ENCODE results near the gene YARS1.

Gene YARS1

GRCh38 chr1:32759521-32759981 lies 57.6 kb downstream of the YARS1 start:
- H3K4me3 ChIP-seq (ENCODE audit: low read length): no peak overlapping the region
- H3K27me3 ChIP-seq (replicated peaks; ENCODE audit: control insufficient read depth, insufficient read depth, low read length): no peaks in the 10 kb centered on the region
- no peak for DNase-seq (ENCODE audit: low read depth)
- no peaks in the 10 kb centered on the region for H3K36me3 ChIP-seq (ENCODE audit: control insufficient read depth, insufficient read depth, low read length, severe bottlenecking)
- H3K9ac ChIP-seq (ENCODE audit: low read length): no peak overlapping the region
- no peaks in the 10 kb centered on the region for H3K9me3 ChIP-seq (ENCODE audit: control insufficient read depth, low read length)
- peaks cover 13% of the 10 kb centered on the region for H3K4me1 ChIP-seq (ENCODE audit: control insufficient read depth, insufficient read depth, low read length)

- no peaks in the 10 kb centered on the region for H3K27me3 ChIP-seq (replicated peaks; ENCODE audit: control insufficient read depth, insufficient read depth, low read length)
- peaks cover 17% of the 10 kb centered on the region for H3K4me1 ChIP-seq (ENCODE audit: control insufficient read depth, insufficient read depth, low read length)
- H3K9ac ChIP-seq (ENCODE audit: low read length): no peak overlapping the region
- no peaks in the 10 kb centered on the region for H3K36me3 ChIP-seq (ENCODE audit: control insufficient read depth, insufficient read depth, low read length, severe bottlenecking)
- H3K9me3 ChIP-seq (ENCODE audit: control insufficient read depth, low read length): no peaks in the 10 kb centered on the region
- no peak overlapping the region for H3K4me3 ChIP-seq (ENCODE audit: low read length)
- DNase-seq (ENCODE audit: low read depth): no peak
Observed at GRCh38 chr1:32758795-32759430, 58.2 kb downstream of the YARS1 start.

GRCh38 chr1:32758177-32758794 lies 58.9 kb downstream of the YARS1 start:
- H3K27me3 ChIP-seq (replicated peaks; ENCODE audit: control insufficient read depth, insufficient read depth, low read length): no peaks in the 10 kb centered on the region
- no peak for DNase-seq (ENCODE audit: low read depth)
- no peak overlapping the region for H3K9ac ChIP-seq (ENCODE audit: low read length)
- peaks cover 21% of the 10 kb centered on the region for H3K4me1 ChIP-seq (ENCODE audit: control insufficient read depth, insufficient read depth, low read length)
- H3K9me3 ChIP-seq (ENCODE audit: control insufficient read depth, low read length): no peaks in the 10 kb centered on the region
- H3K36me3 ChIP-seq (ENCODE audit: control insufficient read depth, insufficient read depth, low read length, severe bottlenecking): no peaks in the 10 kb centered on the region
- H3K4me3 ChIP-seq (ENCODE audit: low read length): no peak overlapping the region

- Histone ChIP-seq H3K4me3 (ENCODE audit: low read length) (no peak overlapping the region), H3K9ac (ENCODE audit: low read length) (no peak overlapping the region), H3K9me3 (ENCODE audit: control insufficient read depth, low read length) (no peaks in the 10 kb centered on the region), H3K36me3 (ENCODE audit: control insufficient read depth, insufficient read depth, low read length, severe bottlenecking) (no peaks in the 10 kb centered on the region), H3K27me3 (replicated peaks; ENCODE audit: control insufficient read depth, insufficient read depth, low read length) (no peaks in the 10 kb centered on the region), H3K4me1 (ENCODE audit: control insufficient read depth, insufficient read depth, low read length) (peaks cover 22% of the 10 kb centered on the region)
- DNase-seq (ENCODE audit: low read depth): no peak
Observed at GRCh38 chr1:32757213-32757895, 59.8 kb downstream of the YARS1 start.

GRCh38 chr1:32755810-32756159 lies 61.4 kb downstream of the YARS1 start:
- Histone ChIP-seq H3K4me3 (ENCODE audit: low read length) (no peak overlapping the region), H3K27me3 (replicated peaks; ENCODE audit: control insufficient read depth, insufficient read depth, low read length) (no peaks in the 10 kb centered on the region), H3K36me3 (ENCODE audit: control insufficient read depth, insufficient read depth, low read length, severe bottlenecking) (no peaks in the 10 kb centered on the region), H3K9ac (ENCODE audit: low read length) (no peak overlapping the region), H3K9me3 (ENCODE audit: control insufficient read depth, low read length) (no peaks in the 10 kb centered on the region), H3K4me1 (ENCODE audit: control insufficient read depth, insufficient read depth, low read length) (peaks cover 9% of the 10 kb centered on the region)
- DNase-seq (ENCODE audit: low read depth): no peak

- Histone ChIP-seq H3K27me3 (replicated peaks; ENCODE audit: control insufficient read depth, insufficient read depth, low read length) (no peaks in the 10 kb centered on the region), H3K4me3 (ENCODE audit: low read length) (no peak overlapping the region), H3K4me1 (ENCODE audit: control insufficient read depth, insufficient read depth, low read length) (peaks cover 9% of the 10 kb centered on the region), H3K9ac (ENCODE audit: low read length) (no peak overlapping the region), H3K36me3 (ENCODE audit: control insufficient read depth, insufficient read depth, low read length, severe bottlenecking) (no peaks in the 10 kb centered on the region), H3K9me3 (ENCODE audit: control insufficient read depth, low read length) (no peaks in the 10 kb centered on the region)
- no peak for DNase-seq (ENCODE audit: low read depth)
Observed at GRCh38 chr1:32755098-32755809, 61.9 kb downstream of the YARS1 start.

- Histone ChIP-seq H3K9ac (ENCODE audit: low read length) (no peak overlapping the region), H3K9me3 (ENCODE audit: control insufficient read depth, low read length) (no peaks in the 10 kb centered on the region), H3K27me3 (replicated peaks; ENCODE audit: control insufficient read depth, insufficient read depth, low read length) (no peaks in the 10 kb centered on the region), H3K4me3 (ENCODE audit: low read length) (peak overlapping the region; percentile 87), H3K4me1 (ENCODE audit: control insufficient read depth, insufficient read depth, low read length) (peaks cover 9% of the 10 kb centered on the region), H3K36me3 (ENCODE audit: control insufficient read depth, insufficient read depth, low read length, severe bottlenecking) (no peaks in the 10 kb centered on the region)
- DNase-seq (ENCODE audit: low read depth): no peak
Observed at GRCh38 chr1:32754317-32755097, 62.7 kb downstream of the YARS1 start.

GRCh38 chr1:32753532-32754316 lies 63.4 kb downstream of the YARS1 start:
- no peaks in the 10 kb centered on the region for H3K36me3 ChIP-seq (ENCODE audit: control insufficient read depth, insufficient read depth, low read length, severe bottlenecking)
- peak; percentile 90 for DNase-seq (ENCODE audit: low read depth)
- H3K9me3 ChIP-seq (ENCODE audit: control insufficient read depth, low read length): no peaks in the 10 kb centered on the region
- H3K9ac ChIP-seq (ENCODE audit: low read length): peak overlapping the region; percentile 71
- H3K27me3 ChIP-seq (replicated peaks; ENCODE audit: control insufficient read depth, insufficient read depth, low read length): no peaks in the 10 kb centered on the region
- peaks cover 9% of the 10 kb centered on the region for H3K4me1 ChIP-seq (ENCODE audit: control insufficient read depth, insufficient read depth, low read length)
- H3K4me3 ChIP-seq (ENCODE audit: low read length): peak overlapping the region; percentile 87

GRCh38 chr1:32749771-32750170 lies 67.4 kb downstream of the YARS1 start:
- Histone ChIP-seq H3K9me3 (ENCODE audit: control insufficient read depth, low read length) (no peaks in the 10 kb centered on the region), H3K36me3 (ENCODE audit: control insufficient read depth, insufficient read depth, low read length, severe bottlenecking) (no peaks in the 10 kb centered on the region), H3K4me3 (ENCODE audit: low read length) (no peak overlapping the region), H3K27me3 (replicated peaks; ENCODE audit: control insufficient read depth, insufficient read depth, low read length) (no peaks in the 10 kb centered on the region), H3K4me1 (ENCODE audit: control insufficient read depth, insufficient read depth, low read length) (peaks cover 9% of the 10 kb centered on the region), H3K9ac (ENCODE audit: low read length) (no peak overlapping the region)
- DNase-seq (ENCODE audit: low read depth): no peak

GRCh38 chr1:32749332-32749731 lies 67.8 kb downstream of the YARS1 start:
- H3K36me3 ChIP-seq (ENCODE audit: control insufficient read depth, insufficient read depth, low read length, severe bottlenecking): no peaks in the 10 kb centered on the region
- H3K4me1 ChIP-seq (ENCODE audit: control insufficient read depth, insufficient read depth, low read length): peaks cover 7% of the 10 kb centered on the region
- H3K4me3 ChIP-seq (ENCODE audit: low read length): no peak overlapping the region
- no peaks in the 10 kb centered on the region for H3K9me3 ChIP-seq (ENCODE audit: control insufficient read depth, low read length)
- H3K9ac ChIP-seq (ENCODE audit: low read length): no peak overlapping the region
- DNase-seq (ENCODE audit: low read depth): no peak
- H3K27me3 ChIP-seq (replicated peaks; ENCODE audit: control insufficient read depth, insufficient read depth, low read length): no peaks in the 10 kb centered on the region

Measured in adipocyte (in vitro differentiated cells).